BLaER1 (cell line): ENCODE measurements around the gene CSF3R.

Source experiments
- H3K27ac ChIP-seq: shearing (Covaris generic); formaldehyde crosslinking; 2 replicates; pipeline ENCODE4 v1.8.1; 2022
- H3K27me3 ChIP-seq: shearing (Covaris generic); formaldehyde crosslinking; 2 replicates; pipeline ENCODE4 v1.8.1; 2022
- H3K36me3 ChIP-seq: shearing (Covaris generic); formaldehyde crosslinking; 2 replicates; pipeline ENCODE4 v1.8.1; 2022
- H3K4me1 ChIP-seq: shearing (Covaris generic); formaldehyde crosslinking; 2 replicates; pipeline ENCODE4 v1.8.1; 2022
- H3K4me2 ChIP-seq: shearing (Covaris generic); formaldehyde crosslinking; 2 replicates; pipeline ENCODE4 v1.8.1; 2022
- H3K4me3 ChIP-seq: shearing (Covaris generic); formaldehyde crosslinking; 2 replicates; pipeline ENCODE4 v1.8.1; 2022
- H3K9ac ChIP-seq: shearing (Covaris generic); formaldehyde crosslinking; 2 replicates; pipeline ENCODE4 v1.8.1; 2022
- H3K9me3 ChIP-seq: shearing (Covaris generic); formaldehyde crosslinking; 2 replicates; pipeline ENCODE4 v1.8.1; 2022
- H4K20me1 ChIP-seq: shearing (Covaris generic); formaldehyde crosslinking; 2 replicates; pipeline ENCODE4 v1.8.1; 2022
- Cebpa-rat ChIP-seq: shearing (Covaris generic); IDR thresholded peaks from 2 replicates; pipeline ENCODE4 v1.8.1; 2022

Gene CSF3R

GRCh38 chr1:36463803-36464604 lies 18.7 kb downstream of the CSF3R start, which contains the start of gene MRPS15:
TSS of gene MRPS15 (minus strand) at chr1:36464384. CDS start at chr1:36464275, 109 bp downstream.
- Histone ChIP-seq H3K4me1 (peaks cover 67% of the 10 kb centered on the region), H3K27me3 (no peaks in the 10 kb centered on the region), H3K9ac (peak within 1 kb of the TSS; percentile 88), H3K4me2 (peak within 1 kb of the TSS; percentile 97), H3K27ac (peak within 1 kb of the TSS; percentile 82), H3K36me3 (peaks cover 33% of the 10 kb centered on the region), H3K4me3 (peak within 1 kb of the TSS; percentile 90), H3K9me3 (no peaks in the 10 kb centered on the region), H4K20me1 (no peaks in the 10 kb centered on the region)
- TF ChIP-seq Cebpa-rat: peak; percentile 95

GRCh38 chr1:36463463-36463802 lies 19.3 kb downstream of the CSF3R start:
- Histone ChIP-seq H3K4me3 (peak overlapping the region; percentile 90), H4K20me1 (peaks cover 5% of the 10 kb centered on the region; the same call in 1 of the 2 replicates), H3K27me3 (no peaks in the 10 kb centered on the region), H3K9ac (peak overlapping the region; percentile 88), H3K4me2 (peak overlapping the region; percentile 97), H3K27ac (peak overlapping the region; percentile 82), H3K36me3 (peaks cover 33% of the 10 kb centered on the region), H3K9me3 (no peaks in the 10 kb centered on the region), H3K4me1 (peaks cover 73% of the 10 kb centered on the region)
- TF ChIP-seq Cebpa-rat: no peak

- Histone ChIP-seq H4K20me1 (peaks cover 17% of the 10 kb centered on the region), H3K36me3 (peaks cover 64% of the 10 kb centered on the region), H3K9ac (peak overlapping the region; percentile 58; the same call in 1 of the 2 replicates), H3K27me3 (no peaks in the 10 kb centered on the region), H3K27ac (peak overlapping the region; percentile 71), H3K4me3 (peak overlapping the region; percentile 39; the same call in 1 of the 2 replicates), H3K9me3 (no peaks in the 10 kb centered on the region), H3K4me2 (peak overlapping the region; percentile 87), H3K4me1 (peaks cover 80% of the 10 kb centered on the region)
- TF ChIP-seq Cebpa-rat: no peak
Observed at GRCh38 chr1:36458910-36459309, 23.8 kb downstream of the CSF3R start.

GRCh38 chr1:36457691-36458090 lies 25.0 kb downstream of the CSF3R start:
- Histone ChIP-seq H3K4me2 (peak overlapping the region; percentile 87), H3K9ac (no peak overlapping the region), H3K27ac (peak overlapping the region; percentile 71), H3K4me3 (peak overlapping the region; percentile 39; the same call in 1 of the 2 replicates), H3K4me1 (peaks cover 70% of the 10 kb centered on the region), H3K36me3 (peaks cover 67% of the 10 kb centered on the region), H3K9me3 (no peaks in the 10 kb centered on the region), H4K20me1 (peaks cover 17% of the 10 kb centered on the region), H3K27me3 (no peaks in the 10 kb centered on the region)
- TF ChIP-seq Cebpa-rat: no peak

GRCh38 chr1:36456391-36456928 lies 26.3 kb downstream of the CSF3R start:
- no peaks in the 10 kb centered on the region for H3K27me3 ChIP-seq
- H3K9me3 ChIP-seq: no peaks in the 10 kb centered on the region
- H4K20me1 ChIP-seq: peaks cover 17% of the 10 kb centered on the region
- H3K4me2 ChIP-seq: peak overlapping the region; percentile 87
- no peak for TF ChIP-seq Cebpa-rat
- no peak overlapping the region for H3K9ac ChIP-seq
- no peak overlapping the region for H3K27ac ChIP-seq
- H3K4me1 ChIP-seq: peaks cover 60% of the 10 kb centered on the region
- peaks cover 56% of the 10 kb centered on the region for H3K36me3 ChIP-seq
- H3K4me3 ChIP-seq: no peak overlapping the region

- Histone ChIP-seq H3K4me2 (no peak overlapping the region), H3K27me3 (no peaks in the 10 kb centered on the region), H3K9me3 (no peaks in the 10 kb centered on the region), H3K4me1 (peaks cover 58% of the 10 kb centered on the region), H4K20me1 (peaks cover 17% of the 10 kb centered on the region), H3K27ac (no peak overlapping the region), H3K36me3 (peaks cover 45% of the 10 kb centered on the region), H3K9ac (no peak overlapping the region), H3K4me3 (no peak overlapping the region)
- no peak for TF ChIP-seq Cebpa-rat
Observed at GRCh38 chr1:36455386-36455785, 27.3 kb downstream of the CSF3R start.

GRCh38 chr1:36453600-36454388 lies 28.9 kb downstream of the CSF3R start:
- Histone ChIP-seq H3K27me3 (no peaks in the 10 kb centered on the region), H3K4me2 (no peak overlapping the region), H3K9me3 (no peaks in the 10 kb centered on the region), H3K27ac (no peak overlapping the region), H4K20me1 (peaks cover 15% of the 10 kb centered on the region), H3K4me3 (no peak overlapping the region), H3K4me1 (peaks cover 50% of the 10 kb centered on the region), H3K36me3 (peaks cover 34% of the 10 kb centered on the region), H3K9ac (no peak overlapping the region)
- no peak for TF ChIP-seq Cebpa-rat

- Histone ChIP-seq H3K9ac (no peak overlapping the region), H3K4me3 (no peak overlapping the region), H3K4me1 (peaks cover 43% of the 10 kb centered on the region), H4K20me1 (peaks cover 8% of the 10 kb centered on the region), H3K27ac (no peak overlapping the region), H3K4me2 (no peak overlapping the region), H3K27me3 (no peaks in the 10 kb centered on the region), H3K36me3 (peaks cover 34% of the 10 kb centered on the region), H3K9me3 (no peaks in the 10 kb centered on the region)
- TF ChIP-seq Cebpa-rat: no peak
Observed at GRCh38 chr1:36453051-36453450, 29.7 kb downstream of the CSF3R start.

- no peak for TF ChIP-seq Cebpa-rat
- no peaks in the 10 kb centered on the region for H3K9me3 ChIP-seq
- H3K27me3 ChIP-seq: no peaks in the 10 kb centered on the region
- H3K27ac ChIP-seq: peak overlapping the region; percentile 90
- H4K20me1 ChIP-seq: no peaks in the 10 kb centered on the region
- peak overlapping the region; percentile 92 for H3K4me2 ChIP-seq
- peaks cover 36% of the 10 kb centered on the region for H3K4me1 ChIP-seq
- peak overlapping the region; percentile 89 for H3K9ac ChIP-seq
- H3K36me3 ChIP-seq: peaks cover 23% of the 10 kb centered on the region
- H3K4me3 ChIP-seq: peak overlapping the region; percentile 79
Observed at GRCh38 chr1:36450919-36451305, 31.8 kb downstream of the CSF3R start.
